Endothelial cell of umbilical vein (primary cell): Measurements from ENCODE around the gene INPP5F.

ENCODE experiments used
- POLR2A ChIP-seq: IDR thresholded peaks from 2 replicates; pipeline ENCODE4 v1.6.1; 2012; ENCODE audit warnings: low read depth, mild to moderate bottlenecking, control low read depth, low read length
- POLR2AphosphoS5 ChIP-seq: IDR thresholded peaks from 2 replicates; pipeline ENCODE4 v1.6.1; 2012; ENCODE audit warnings: low read depth, mild to moderate bottlenecking, control low read depth, low read length, moderate library complexity; ENCODE audit not compliant: insufficient read depth
- TF ChIP-seq, protein P1 (sequence below), 2 donors: IDR thresholded peaks; 1 replicate in 1 of 2; 2 replicates in 1 of 2; pipeline ENCODE4 v1.5.1; 2011; ENCODE audit warnings: low read length in 2 of 2, mild to moderate bottlenecking in 2 of 2, moderate library complexity in 2 of 2, control low read depth in 1 of 2, inconsistent platforms in 1 of 2, low read depth in 1 of 2; ENCODE audit not compliant: insufficient read depth in 1 of 2; ENCODE audit errors: extremely low read depth in 1 of 2
- TF ChIP-seq, protein P2 (sequence below): IDR thresholded peaks from 2 replicates; pipeline ENCODE4 v1.6.1; 2011; ENCODE audit not compliant: insufficient read depth, insufficient read length

DNA sequence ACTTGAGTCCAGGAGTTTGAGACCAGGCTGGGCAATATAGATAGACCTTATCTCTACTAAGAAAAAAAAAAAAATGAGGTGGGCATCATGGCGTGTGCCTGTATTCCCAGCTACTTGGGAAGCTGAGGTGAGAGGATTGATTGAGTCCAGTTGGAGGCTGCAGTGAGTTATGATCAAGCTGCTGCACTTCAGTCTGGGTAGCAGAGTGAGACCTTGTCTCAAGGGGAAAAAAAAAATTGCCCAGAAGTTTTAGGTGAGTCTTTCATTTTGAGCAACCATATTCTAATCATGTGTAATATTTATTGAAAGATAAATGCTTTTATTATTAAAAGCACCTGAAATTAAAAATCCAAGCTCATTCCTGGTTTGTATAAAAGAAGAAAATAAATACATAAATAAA, 13.1 kb downstream of the INPP5F start:
- TF ChIP-seq, protein P1, sequence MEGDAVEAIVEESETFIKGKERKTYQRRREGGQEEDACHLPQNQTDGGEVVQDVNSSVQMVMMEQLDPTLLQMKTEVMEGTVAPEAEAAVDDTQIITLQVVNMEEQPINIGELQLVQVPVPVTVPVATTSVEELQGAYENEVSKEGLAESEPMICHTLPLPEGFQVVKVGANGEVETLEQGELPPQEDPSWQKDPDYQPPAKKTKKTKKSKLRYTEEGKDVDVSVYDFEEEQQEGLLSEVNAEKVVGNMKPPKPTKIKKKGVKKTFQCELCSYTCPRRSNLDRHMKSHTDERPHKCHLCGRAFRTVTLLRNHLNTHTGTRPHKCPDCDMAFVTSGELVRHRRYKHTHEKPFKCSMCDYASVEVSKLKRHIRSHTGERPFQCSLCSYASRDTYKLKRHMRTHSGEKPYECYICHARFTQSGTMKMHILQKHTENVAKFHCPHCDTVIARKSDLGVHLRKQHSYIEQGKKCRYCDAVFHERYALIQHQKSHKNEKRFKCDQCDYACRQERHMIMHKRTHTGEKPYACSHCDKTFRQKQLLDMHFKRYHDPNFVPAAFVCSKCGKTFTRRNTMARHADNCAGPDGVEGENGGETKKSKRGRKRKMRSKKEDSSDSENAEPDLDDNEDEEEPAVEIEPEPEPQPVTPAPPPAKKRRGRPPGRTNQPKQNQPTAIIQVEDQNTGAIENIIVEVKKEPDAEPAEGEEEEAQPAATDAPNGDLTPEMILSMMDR (IDR thresholded peaks at IDR 0.05; ENCODE audit: extremely low read depth in 1 of 2, insufficient read depth in 1 of 2, low read depth in 1 of 2, low read length in 2 of 2) = no peak
- TF ChIP-seq POLR2AphosphoS5 = no peak
- TF ChIP-seq POLR2A = no peak
- TF ChIP-seq, protein P2, sequence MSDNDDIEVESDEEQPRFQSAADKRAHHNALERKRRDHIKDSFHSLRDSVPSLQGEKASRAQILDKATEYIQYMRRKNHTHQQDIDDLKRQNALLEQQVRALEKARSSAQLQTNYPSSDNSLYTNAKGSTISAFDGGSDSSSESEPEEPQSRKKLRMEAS = no peak
